Smooth muscle cell (in vitro differentiated cells): Measurements from ENCODE around the gene ZFR2. TPM values are rescaled to one million over a fixed set of nuclear protein-coding genes. Genes with fewer than 3 reads are reported as not detected.

ENCODE experiments used
- DNase-seq: peaks from one replicate; lab custom pipeline; 2025; ENCODE audit not compliant: unreplicated experiment; lab: John Stamatoyannopoulos, UW
- H2AFZ ChIP-seq: fragments of 200-600 bp; sonication (generic); 2 replicates; pipeline ENCODE4 v1.6.0; 2016; ENCODE audit warnings: antibody characterized with exemption, low read depth, mild to moderate bottlenecking
- H3F3A ChIP-seq: fragments of 200-600 bp; sonication (generic); 2 replicates; pipeline ENCODE4 v1.6.0; 2017; ENCODE audit warnings: antibody characterized with exemption, low read depth
- H3K27ac ChIP-seq: fragments of 200-600 bp; sonication (generic); 2 replicates; pipeline ENCODE4 v1.5.1; 2016; ENCODE audit warnings: low read depth, mild to moderate bottlenecking
- H3K27me3 ChIP-seq: fragments of 200-600 bp; sonication (generic); 2 replicates; pipeline ENCODE4 v1.6.1; 2016; ENCODE audit warnings: low read depth, mild to moderate bottlenecking
- H3K36me3 ChIP-seq: fragments of 200-600 bp; sonication (generic); 2 replicates; pipeline ENCODE4 v1.5.1; 2016; ENCODE audit warnings: low read depth
- H3K4me1 ChIP-seq: fragments of 200-600 bp; sonication (generic); 2 replicates; pipeline ENCODE4 v1.5.1; 2016; ENCODE audit warnings: low read depth
- H3K4me2 ChIP-seq: fragments of 200-600 bp; sonication (generic); 2 replicates; pipeline ENCODE4 v1.6.0; 2016; ENCODE audit warnings: mild to moderate bottlenecking
- H3K4me3 ChIP-seq: fragments of 200-600 bp; sonication (generic); 2 replicates; pipeline ENCODE4 v1.5.1; 2016; ENCODE audit warnings: mild to moderate bottlenecking
- H3K79me2 ChIP-seq: fragments of 200-600 bp; sonication (generic); 2 replicates; pipeline ENCODE4 v1.6.0; 2016; ENCODE audit warnings: low read depth, mild to moderate bottlenecking
- H3K9ac ChIP-seq: fragments of 200-600 bp; sonication (generic); 2 replicates; pipeline ENCODE4 v1.6.0; 2016; ENCODE audit warnings: low read depth
- H3K9me3 ChIP-seq: fragments of 200-600 bp; sonication (generic); replicated peaks from 2 replicates; pipeline ENCODE4 v1.5.1; 2016; ENCODE audit warnings: low read depth
- H4K20me1 ChIP-seq: fragments of 200-600 bp; sonication (generic); 2 replicates; pipeline ENCODE4 v1.6.0; 2016; ENCODE audit warnings: low read depth
- WGBS: methylation state at CpG from one replicate; pipeline ENCODE4 v1.1.7; 2016; ENCODE audit warnings: low lambda C conversion rate; 5-methylcytosine and 5-hydroxymethylcytosine counted together
- polyA plus RNA-seq: library from polyadenylated mRNA; unstranded; fragments of >200 nt; fragmentation: Nextera tagmentation; extraction: Ambion mirVana; gene quantifications from 2 replicates; pipeline ENCODE4 v1.2.1, GENCODE V29; 2016
- total RNA-seq: library from RNA; depleted of rRNA; stranded (reverse); fragments of >200 nt; gene quantifications from 2 replicates; pipeline ENCODE4 v1.2.3, GENCODE V29; 2014
- TF ChIP-seq, protein P1 (sequence below): fragments of 200-600 bp; sonication (generic); IDR thresholded peaks from 2 replicates; pipeline ENCODE4 v1.5.1; 2017; ENCODE audit warnings: borderline replicate concordance, mild to moderate bottlenecking, antibody characterized with exemption; ENCODE audit not compliant: insufficient read depth, poor library complexity, severe bottlenecking

Gene ZFR2
- total and polyA plus RNA-seq, 2 experiments from 2014 or later, result 0.54 to 1.8 TPM

DNA sequence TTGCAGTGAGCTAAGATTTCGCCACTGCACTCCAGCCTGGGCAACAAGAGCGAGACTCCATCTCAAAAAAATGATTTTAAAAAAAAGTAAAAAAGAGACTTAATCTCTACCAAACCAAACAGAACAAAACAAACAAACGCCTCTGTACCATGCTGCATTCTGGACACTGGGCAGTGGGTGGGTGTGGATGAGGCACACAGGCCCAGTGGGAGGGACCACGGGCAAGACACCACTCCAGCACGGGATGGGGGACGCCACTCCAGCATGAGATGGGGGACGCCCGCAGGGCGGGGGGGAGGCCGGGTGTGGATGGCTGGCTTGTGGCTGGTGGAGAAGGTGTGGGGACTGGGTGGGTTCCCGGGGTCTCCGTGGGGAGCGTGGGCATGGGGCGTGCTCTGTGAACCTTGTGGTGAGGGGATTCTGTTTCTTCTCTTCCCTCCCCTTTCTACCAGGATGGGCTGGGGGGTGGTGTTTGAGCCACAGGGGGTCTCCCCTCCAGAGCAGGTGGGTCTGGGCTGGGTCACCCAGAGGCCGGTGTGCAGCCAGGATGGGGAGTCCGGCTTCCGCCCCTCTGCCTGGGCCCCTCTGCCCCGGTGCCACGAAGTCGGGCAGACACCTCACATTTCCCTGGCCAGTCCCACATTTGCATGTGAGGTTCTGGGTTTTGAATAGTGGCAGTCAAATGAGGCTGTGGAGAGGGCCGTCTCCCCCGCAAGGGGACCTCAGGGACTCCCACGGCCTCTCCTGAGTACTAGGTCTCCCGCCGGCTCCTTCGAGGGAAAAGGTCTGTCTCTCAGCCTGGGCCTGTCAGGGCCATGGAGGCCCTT lies 58.7 kb downstream of the ZFR2 start:
- no peak overlapping the region for H3K27ac ChIP-seq
- 90% methylated on average over 25 of the region's 26 CpGs for WGBS
- TF ChIP-seq, protein P1, sequence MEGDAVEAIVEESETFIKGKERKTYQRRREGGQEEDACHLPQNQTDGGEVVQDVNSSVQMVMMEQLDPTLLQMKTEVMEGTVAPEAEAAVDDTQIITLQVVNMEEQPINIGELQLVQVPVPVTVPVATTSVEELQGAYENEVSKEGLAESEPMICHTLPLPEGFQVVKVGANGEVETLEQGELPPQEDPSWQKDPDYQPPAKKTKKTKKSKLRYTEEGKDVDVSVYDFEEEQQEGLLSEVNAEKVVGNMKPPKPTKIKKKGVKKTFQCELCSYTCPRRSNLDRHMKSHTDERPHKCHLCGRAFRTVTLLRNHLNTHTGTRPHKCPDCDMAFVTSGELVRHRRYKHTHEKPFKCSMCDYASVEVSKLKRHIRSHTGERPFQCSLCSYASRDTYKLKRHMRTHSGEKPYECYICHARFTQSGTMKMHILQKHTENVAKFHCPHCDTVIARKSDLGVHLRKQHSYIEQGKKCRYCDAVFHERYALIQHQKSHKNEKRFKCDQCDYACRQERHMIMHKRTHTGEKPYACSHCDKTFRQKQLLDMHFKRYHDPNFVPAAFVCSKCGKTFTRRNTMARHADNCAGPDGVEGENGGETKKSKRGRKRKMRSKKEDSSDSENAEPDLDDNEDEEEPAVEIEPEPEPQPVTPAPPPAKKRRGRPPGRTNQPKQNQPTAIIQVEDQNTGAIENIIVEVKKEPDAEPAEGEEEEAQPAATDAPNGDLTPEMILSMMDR, result no peak
- no peaks in the 10 kb centered on the region for H4K20me1 ChIP-seq
- no peak overlapping the region for H3K4me3 ChIP-seq
- H3K79me2 ChIP-seq, result no peaks in the 10 kb centered on the region
- no peak overlapping the region for H2AFZ ChIP-seq
- H3K4me2 ChIP-seq, result no peak overlapping the region
- no peak for DNase-seq
- H3F3A ChIP-seq, result no peaks in the 10 kb centered on the region
- H3K9me3 ChIP-seq, result no peaks in the 10 kb centered on the region
- no peaks in the 10 kb centered on the region for H3K4me1 ChIP-seq
- H3K9ac ChIP-seq, result no peak overlapping the region
- no peaks in the 10 kb centered on the region for H3K36me3 ChIP-seq
- H3K27me3 ChIP-seq, result no peaks in the 10 kb centered on the region

DNA sequence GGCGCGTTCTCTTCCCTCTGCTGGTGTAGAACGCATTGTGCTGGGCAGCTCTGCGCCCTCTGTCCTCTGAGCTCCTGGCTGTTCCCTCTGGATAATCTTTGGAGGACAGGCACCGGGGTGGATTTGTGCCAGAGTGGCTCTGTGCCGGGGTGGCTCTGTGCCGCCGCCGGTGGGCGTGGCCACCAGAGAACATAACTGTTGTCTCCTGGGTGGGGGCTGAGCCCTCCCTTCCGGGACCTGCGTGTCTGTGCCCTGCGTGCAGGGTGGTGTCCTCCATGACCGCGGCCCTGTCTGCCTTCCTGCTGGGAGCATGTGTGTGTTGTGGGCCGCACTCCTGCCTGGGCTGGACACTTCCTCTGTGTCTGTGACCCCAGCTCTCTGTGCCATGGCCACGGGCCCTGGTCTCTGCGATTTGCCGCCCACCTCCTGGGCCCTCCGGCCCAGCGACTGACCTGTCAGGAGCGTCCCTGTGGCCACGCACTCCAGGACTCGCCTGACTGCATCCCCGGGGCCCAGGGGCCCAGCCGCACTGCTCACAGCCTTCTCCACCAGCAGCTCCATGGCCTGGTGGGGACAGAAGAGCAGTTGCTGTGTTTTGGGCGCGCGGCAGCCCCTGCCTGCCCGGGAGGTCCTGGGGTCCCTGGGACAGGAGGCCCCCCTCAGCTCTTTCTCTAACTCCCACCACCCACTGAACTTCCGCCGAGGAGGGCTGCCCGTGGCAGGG lies 60.3 kb downstream of the ZFR2 start:
- Histone ChIP-seq H3K9ac (no peak overlapping the region), H3K4me2 (no peak overlapping the region), H3K27ac (no peak overlapping the region), H2AFZ (no peak overlapping the region), H3K4me1 (no peaks in the 10 kb centered on the region), H3K27me3 (no peaks in the 10 kb centered on the region), H4K20me1 (no peaks in the 10 kb centered on the region), H3K4me3 (no peak overlapping the region), H3K79me2 (no peaks in the 10 kb centered on the region), H3K36me3 (no peaks in the 10 kb centered on the region), H3K9me3 (no peaks in the 10 kb centered on the region), H3F3A (no peaks in the 10 kb centered on the region)
- 96% methylated on average over 33 of the region's 33 CpGs for WGBS
- DNase-seq, result no peak
- TF ChIP-seq, protein P1, result no peak

DNA sequence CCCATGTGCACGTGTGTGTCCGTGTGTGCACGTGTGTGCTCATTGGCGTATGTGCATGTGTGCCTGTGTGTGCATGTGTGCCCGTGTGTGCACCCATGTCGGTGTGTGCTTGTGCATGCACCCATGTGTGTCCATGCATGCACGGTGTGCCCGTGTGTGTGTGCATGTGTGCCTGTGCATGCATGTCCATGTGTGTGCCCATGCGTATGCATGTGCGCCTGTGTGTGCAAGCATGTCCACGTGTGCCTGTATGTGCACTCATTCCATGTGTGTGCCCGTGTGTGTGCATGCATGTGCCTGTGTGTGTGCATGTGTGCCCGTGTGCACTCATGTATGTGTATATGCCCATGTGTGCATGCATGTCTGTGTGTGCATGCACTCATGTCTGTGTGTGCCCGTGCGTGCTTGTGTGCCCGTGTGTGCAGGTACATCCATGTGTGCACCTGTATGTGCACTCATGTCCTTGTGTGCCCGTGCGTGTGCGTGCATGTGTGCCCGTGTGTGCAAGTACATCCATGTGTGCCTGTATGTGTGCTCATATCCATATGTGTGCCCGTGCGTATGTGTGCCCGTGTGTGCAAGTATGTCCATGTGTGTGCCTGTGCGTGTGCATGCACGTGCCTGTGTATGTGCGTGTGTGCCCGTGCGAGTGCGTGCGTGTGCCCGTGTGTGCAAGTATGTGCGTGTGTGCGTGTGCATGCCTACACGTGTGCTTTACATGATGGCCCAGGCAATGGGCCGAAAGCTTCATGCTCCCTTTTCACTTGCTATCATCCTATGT lies 61.1 kb downstream of the ZFR2 start:
- TF ChIP-seq, protein P1, result no peak
- no peak overlapping the region for H3K4me3 ChIP-seq
- no peaks in the 10 kb centered on the region for H3F3A ChIP-seq
- 93% methylated on average over 35 of the region's 35 CpGs for WGBS
- DNase-seq, result no peak
- H3K79me2 ChIP-seq, result no peaks in the 10 kb centered on the region
- no peaks in the 10 kb centered on the region for H4K20me1 ChIP-seq
- no peaks in the 10 kb centered on the region for H3K9me3 ChIP-seq
- no peak overlapping the region for H3K27ac ChIP-seq
- H3K9ac ChIP-seq, result no peak overlapping the region
- no peaks in the 10 kb centered on the region for H3K36me3 ChIP-seq
- H3K27me3 ChIP-seq, result no peaks in the 10 kb centered on the region
- no peak overlapping the region for H2AFZ ChIP-seq
- H3K4me1 ChIP-seq, result no peaks in the 10 kb centered on the region
- H3K4me2 ChIP-seq, result no peak overlapping the region
